ENCODE measurements around the gene BLOC1S6. TPM values are rescaled to one million over a fixed set of nuclear protein-coding genes. Genes with fewer than 3 reads are reported as not detected.

Gene BLOC1S6
- total and polyA plus RNA-seq, 2 of the 13 experiments (the other 11 are each of a cell fraction or from before 2014, with no cell fraction given), result 11.8 to 44.3 TPM

GRCh38 chr15:45634432-45635190, 47.4 kb downstream of the BLOC1S6 start, which contains the start of gene SQOR (continued):
- TF ChIP-seq BCL3 (CRISPR knock-in tag; IDR thresholded peaks at IDR 0.05) (peak; percentile 63), ZNF550 (CRISPR knock-in tag; IDR thresholded peaks at IDR 0.05; ENCODE audit: borderline replicate concordance) (no peak), ZNF207 (IDR thresholded peaks at IDR 0.05; ENCODE audit: borderline replicate concordance) (no peak), KDM4B (CRISPR knock-in tag; IDR thresholded peaks at IDR 0.05) (peak; percentile 83; the same call in 1 of the 2 replicates), ZNF275 (CRISPR knock-in tag; IDR thresholded peaks at IDR 0.05; ENCODE audit: borderline replicate concordance) (no peak), HNRNPH1 (optimal IDR thresholded peaks at IDR 0.05; ENCODE audit: low read depth, low read length) (no peak), ZNF230 (CRISPR knock-in tag; IDR thresholded peaks at IDR 0.05) (no peak), PCBP1 (IDR thresholded peaks at IDR 0.05; ENCODE audit: borderline replicate concordance, low read depth, low read length) (no peak), ZNF414 (CRISPR knock-in tag; IDR thresholded peaks at IDR 0.05) (peak; percentile 28; the same call in 1 of the 2 replicates), MNT (IDR thresholded peaks at IDR 0.05) (no peak), PTBP1 (IDR thresholded peaks at IDR 0.05; ENCODE audit: low read depth, low read length, poor library complexity, severe bottlenecking) (no peak), ZBTB40 (IDR thresholded peaks at IDR 0.05) (no peak), ZBTB40 (CRISPR knock-in tag; IDR thresholded peaks at IDR 0.05) (no peak; the same call in 1 of the 2 replicates)

Data from HepG2 (cell line).